Uterus (tissue), 2 donors: ENCODE measurements around the gene LAPTM5.

Experiments
- POLR2A ChIP-seq, 2 donors: fragments of 450-650 bp; IDR thresholded peaks; one replicate each; pipeline ENCODE4 v1.6.1; 2016; ENCODE audit warnings: antibody characterized with exemption in 2 of 2, mild to moderate bottlenecking in 1 of 2, moderate library complexity in 1 of 2
- TF ChIP-seq, protein P1 (sequence below), 4 experiments: fragments of 200-600 bp in 2 of 4; fragments of 450-650 bp in 2 of 4; sonication (generic) in 2 of 4; IDR thresholded peaks; one replicate each; pipeline ENCODE4 v1.5.1; 2016 to 2019; ENCODE audit warnings: antibody characterized with exemption in 4 of 4, mild to moderate bottlenecking in 2 of 4, moderate library complexity in 1 of 4

DNA sequence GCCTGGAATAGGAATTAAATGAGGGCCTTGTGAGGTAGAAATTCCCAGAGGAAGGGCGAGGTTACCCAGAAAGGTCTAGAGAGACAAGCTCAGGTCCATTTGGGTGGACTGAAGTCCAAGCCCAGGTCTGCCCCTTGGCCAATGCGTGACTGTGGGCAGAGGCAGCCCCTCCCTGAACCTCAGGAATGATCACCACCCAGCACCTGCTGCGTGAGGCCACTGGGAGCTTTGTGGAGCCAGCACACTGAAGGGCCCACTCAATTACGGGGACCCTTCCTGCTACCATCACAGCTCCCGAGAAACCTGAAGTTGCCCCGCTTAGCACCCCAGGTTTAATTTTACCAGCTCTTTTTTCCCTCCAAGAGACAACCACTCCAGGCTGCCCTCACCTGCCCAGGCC lies 27.7 kb downstream of the LAPTM5 start:
- no peak for TF ChIP-seq POLR2A (IDR thresholded peaks at IDR 0.05)
- TF ChIP-seq, protein P1, sequence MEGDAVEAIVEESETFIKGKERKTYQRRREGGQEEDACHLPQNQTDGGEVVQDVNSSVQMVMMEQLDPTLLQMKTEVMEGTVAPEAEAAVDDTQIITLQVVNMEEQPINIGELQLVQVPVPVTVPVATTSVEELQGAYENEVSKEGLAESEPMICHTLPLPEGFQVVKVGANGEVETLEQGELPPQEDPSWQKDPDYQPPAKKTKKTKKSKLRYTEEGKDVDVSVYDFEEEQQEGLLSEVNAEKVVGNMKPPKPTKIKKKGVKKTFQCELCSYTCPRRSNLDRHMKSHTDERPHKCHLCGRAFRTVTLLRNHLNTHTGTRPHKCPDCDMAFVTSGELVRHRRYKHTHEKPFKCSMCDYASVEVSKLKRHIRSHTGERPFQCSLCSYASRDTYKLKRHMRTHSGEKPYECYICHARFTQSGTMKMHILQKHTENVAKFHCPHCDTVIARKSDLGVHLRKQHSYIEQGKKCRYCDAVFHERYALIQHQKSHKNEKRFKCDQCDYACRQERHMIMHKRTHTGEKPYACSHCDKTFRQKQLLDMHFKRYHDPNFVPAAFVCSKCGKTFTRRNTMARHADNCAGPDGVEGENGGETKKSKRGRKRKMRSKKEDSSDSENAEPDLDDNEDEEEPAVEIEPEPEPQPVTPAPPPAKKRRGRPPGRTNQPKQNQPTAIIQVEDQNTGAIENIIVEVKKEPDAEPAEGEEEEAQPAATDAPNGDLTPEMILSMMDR (IDR thresholded peaks at IDR 0.05) = no peak
